ENCODE measurements around the gene OXCT2. TPM values are rescaled to one million over a fixed set of nuclear protein-coding genes. Genes with fewer than 3 reads are reported as not detected.

OXCT2 gene
- total RNA-seq, 2 experiments from 2014 or later, result not detected

- Histone ChIP-seq H3K27ac (ENCODE audit: low read depth in 1 of 2, low read length in 2 of 2) (no peak overlapping the region), H3K4me1 (ENCODE audit: insufficient read depth, low read length) (peaks cover under 1% of the 10 kb centered on the region), H3K4me3 (ENCODE audit: low read length) (no peak overlapping the region), H3K9me3 (ENCODE audit: control insufficient read depth in 1 of 2, insufficient read depth in 1 of 2, low read length in 2 of 2) (no peaks in the 10 kb centered on the region), H3K36me3 (ENCODE audit: insufficient read depth, low read length) (no peaks in the 10 kb centered on the region), H3K27me3 (ENCODE audit: control insufficient read depth in 1 of 2, insufficient read depth in 2 of 2, low read length in 2 of 2) (peaks cover 28 to 52% of the 10 kb centered on the region in 2 experiments)
- H3K9me3 Mint-ChIP-seq, result no peaks in the 10 kb centered on the region
- H3K36me3 Mint-ChIP-seq (ENCODE audit: low read depth), result no peaks in the 10 kb centered on the region
- ChIA-PET CTCF (no interaction called here), POLR2A (no interaction called here)
- no peaks in the 10 kb centered on the region for H3K4me1 Mint-ChIP-seq (ENCODE audit: low read depth)
- TF ChIP-seq, protein P1, sequence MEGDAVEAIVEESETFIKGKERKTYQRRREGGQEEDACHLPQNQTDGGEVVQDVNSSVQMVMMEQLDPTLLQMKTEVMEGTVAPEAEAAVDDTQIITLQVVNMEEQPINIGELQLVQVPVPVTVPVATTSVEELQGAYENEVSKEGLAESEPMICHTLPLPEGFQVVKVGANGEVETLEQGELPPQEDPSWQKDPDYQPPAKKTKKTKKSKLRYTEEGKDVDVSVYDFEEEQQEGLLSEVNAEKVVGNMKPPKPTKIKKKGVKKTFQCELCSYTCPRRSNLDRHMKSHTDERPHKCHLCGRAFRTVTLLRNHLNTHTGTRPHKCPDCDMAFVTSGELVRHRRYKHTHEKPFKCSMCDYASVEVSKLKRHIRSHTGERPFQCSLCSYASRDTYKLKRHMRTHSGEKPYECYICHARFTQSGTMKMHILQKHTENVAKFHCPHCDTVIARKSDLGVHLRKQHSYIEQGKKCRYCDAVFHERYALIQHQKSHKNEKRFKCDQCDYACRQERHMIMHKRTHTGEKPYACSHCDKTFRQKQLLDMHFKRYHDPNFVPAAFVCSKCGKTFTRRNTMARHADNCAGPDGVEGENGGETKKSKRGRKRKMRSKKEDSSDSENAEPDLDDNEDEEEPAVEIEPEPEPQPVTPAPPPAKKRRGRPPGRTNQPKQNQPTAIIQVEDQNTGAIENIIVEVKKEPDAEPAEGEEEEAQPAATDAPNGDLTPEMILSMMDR (IDR thresholded peaks at IDR 0.05), result no peak
- no peak for ATAC-seq (ENCODE audit: poor library complexity)
- H3K4me3 Mint-ChIP-seq, result no peak overlapping the region
- H3K27ac Mint-ChIP-seq, result no peak overlapping the region
- no peak for DNase-seq
- intact Hi-C loops (cut with DNase I, micrococcal nuclease), result no loop called here
- H3K27me3 Mint-ChIP-seq, result peaks cover 80% of the 10 kb centered on the region
Observed at GRCh38 chr1:39732730-39733129, 38.4 kb downstream of the OXCT2 start.

DNA sequence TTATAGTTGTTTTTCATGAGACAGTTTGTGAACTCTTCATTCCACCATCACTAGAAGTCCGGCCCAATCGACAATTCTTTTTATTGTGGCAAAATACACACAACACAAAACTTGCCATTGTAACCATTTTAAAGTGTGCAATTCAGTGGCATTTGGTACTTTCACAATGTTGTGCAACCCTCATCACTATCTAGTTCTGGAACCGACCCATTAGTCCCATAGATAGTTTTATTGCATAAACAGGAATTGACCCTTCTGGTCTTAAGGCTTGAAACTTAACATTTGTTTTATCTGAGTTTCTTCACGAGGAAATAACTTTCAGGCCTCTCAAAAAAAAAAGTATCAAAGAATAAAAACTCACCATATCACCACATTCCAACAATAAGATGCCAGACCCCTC is 41.3 kb downstream of the OXCT2 start:
- Histone ChIP-seq H3K27ac (ENCODE audit: low read depth in 1 of 2, low read length in 2 of 2) (no peak overlapping the region), H3K4me3 (ENCODE audit: low read length) (no peak overlapping the region), H3K9me3 (ENCODE audit: control insufficient read depth in 1 of 2, insufficient read depth in 1 of 2, low read length in 2 of 2) (no peaks in the 10 kb centered on the region), H3K36me3 (ENCODE audit: insufficient read depth, low read length) (no peaks in the 10 kb centered on the region), H3K4me1 (ENCODE audit: insufficient read depth, low read length) (no peaks in the 10 kb centered on the region), H3K27me3 (ENCODE audit: control insufficient read depth in 1 of 2, insufficient read depth in 2 of 2, low read length in 2 of 2) (peaks cover 36 to 63% of the 10 kb centered on the region in 2 experiments)
- DNase-seq (no peak), ATAC-seq (ENCODE audit: poor library complexity) (no peak)
- Mint-ChIP-seq H3K4me3 (no peak overlapping the region), H3K9me3 (no peaks in the 10 kb centered on the region), H3K36me3 (ENCODE audit: low read depth) (no peaks in the 10 kb centered on the region), H3K4me1 (ENCODE audit: low read depth) (no peaks in the 10 kb centered on the region), H3K27ac (no peak overlapping the region), H3K27me3 (peaks cover 86% of the 10 kb centered on the region)
- intact Hi-C loops (cut with DNase I, micrococcal nuclease), result no loop called here
- POLR2A ChIA-PET, result no interaction called here
- CTCF ChIA-PET, result no interaction called here
- TF ChIP-seq, protein P1 (IDR thresholded peaks at IDR 0.05), result no peak

- H3K4me1 Mint-ChIP-seq (ENCODE audit: low read depth), result no peaks in the 10 kb centered on the region
- ChIA-PET POLR2A (interaction anchor here (1.4 kb wide), 1 partner anchor 9 kb away, joined by 5 read pairs; the partner anchor contains the start of gene PPIE), CTCF (no interaction called here)
- Histone ChIP-seq H3K27me3 (ENCODE audit: control insufficient read depth in 1 of 2, insufficient read depth in 2 of 2, low read length in 2 of 2) (peaks cover 34 to 64% of the 10 kb centered on the region in 2 experiments), H3K27ac (ENCODE audit: low read depth in 1 of 2, low read length in 2 of 2) (no peak overlapping the region), H3K4me1 (ENCODE audit: insufficient read depth, low read length) (no peaks in the 10 kb centered on the region), H3K4me3 (ENCODE audit: low read length) (no peak overlapping the region), H3K36me3 (ENCODE audit: insufficient read depth, low read length) (no peaks in the 10 kb centered on the region), H3K9me3 (ENCODE audit: control insufficient read depth in 1 of 2, insufficient read depth in 1 of 2, low read length in 2 of 2) (no peaks in the 10 kb centered on the region)
- TF ChIP-seq, protein P1 (IDR thresholded peaks at IDR 0.05), result no peak
- H3K27me3 Mint-ChIP-seq, result peaks cover 86% of the 10 kb centered on the region
- H3K4me3 Mint-ChIP-seq, result no peak overlapping the region
- ATAC-seq (ENCODE audit: poor library complexity) (no peak), DNase-seq (no peak)
- H3K36me3 Mint-ChIP-seq (ENCODE audit: low read depth), result no peaks in the 10 kb centered on the region
- intact Hi-C loops (cut with DNase I, micrococcal nuclease), result no loop called here
- no peak overlapping the region for H3K27ac Mint-ChIP-seq
- H3K9me3 Mint-ChIP-seq, result no peaks in the 10 kb centered on the region
Observed at GRCh38 chr1:39729030-39729429, 42.1 kb downstream of the OXCT2 start.

Measured in CD4-positive, alpha-beta T cell (primary cell).